HG03159 (cell line): ENCODE results near the gene ZC3H8.

Experiments
- ATAC-seq: cut with Tn5 transposase; IDR thresholded peaks from one replicate; pipeline ENCODE4 v1.9.1; 2021; ENCODE audit warnings: mild to moderate bottlenecking, moderate library complexity; ENCODE audit not compliant: unreplicated experiment

Gene ZC3H8

DNA sequence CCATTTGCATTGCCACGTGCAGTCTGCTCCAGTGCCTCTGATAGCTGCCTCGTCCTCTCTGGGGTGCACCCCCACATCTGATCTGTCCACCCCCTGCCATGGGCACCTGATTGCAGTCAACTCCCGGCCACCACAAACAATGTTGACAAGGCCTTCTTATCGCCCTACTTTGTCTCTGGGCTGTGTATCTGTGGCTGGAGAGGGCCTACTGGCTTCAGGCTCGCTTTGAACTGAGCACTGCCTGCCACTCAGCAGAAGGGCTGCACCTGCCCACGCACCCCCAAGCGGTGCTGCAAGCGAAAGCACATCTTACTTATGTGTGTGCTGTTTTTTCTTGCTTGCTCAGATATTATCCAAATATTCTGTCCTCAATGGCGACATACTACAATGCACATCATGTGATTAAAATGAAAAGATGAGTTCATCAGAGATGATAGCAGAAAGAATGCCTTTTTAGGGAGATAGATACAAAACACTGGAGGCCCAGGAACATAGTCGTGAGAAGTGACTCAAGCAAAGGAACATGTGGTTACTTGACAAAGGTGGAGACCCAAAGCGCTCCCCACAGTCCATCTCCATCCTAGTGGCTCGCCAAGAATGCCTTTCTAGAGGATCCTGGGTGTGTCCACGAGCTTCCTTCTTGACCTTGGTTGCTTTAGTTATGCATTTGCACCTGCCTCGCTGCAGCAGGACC lies 87.9 kb downstream of the ZC3H8 start:
- ATAC-seq = no peak

DNA sequence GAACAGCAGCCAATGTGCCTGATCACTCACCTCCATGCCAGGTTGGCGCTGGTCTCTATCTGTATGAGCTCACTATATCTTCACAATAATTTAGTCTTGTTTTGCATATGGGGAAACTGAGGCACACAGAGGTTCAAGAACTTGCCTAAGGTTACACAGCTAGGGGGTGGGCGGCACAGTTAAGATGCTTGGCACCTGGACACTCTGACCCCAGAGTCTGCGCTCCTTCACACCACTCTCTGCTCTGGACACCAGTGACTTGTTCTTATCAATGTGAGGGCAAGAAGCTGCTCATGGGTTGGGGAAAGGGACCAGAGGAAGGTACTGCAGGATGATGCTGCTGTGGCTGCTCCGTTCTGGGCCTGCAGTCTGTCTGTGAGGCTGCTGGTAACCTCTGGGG lies 89.5 kb downstream of the ZC3H8 start:
- no peak for ATAC-seq

DNA sequence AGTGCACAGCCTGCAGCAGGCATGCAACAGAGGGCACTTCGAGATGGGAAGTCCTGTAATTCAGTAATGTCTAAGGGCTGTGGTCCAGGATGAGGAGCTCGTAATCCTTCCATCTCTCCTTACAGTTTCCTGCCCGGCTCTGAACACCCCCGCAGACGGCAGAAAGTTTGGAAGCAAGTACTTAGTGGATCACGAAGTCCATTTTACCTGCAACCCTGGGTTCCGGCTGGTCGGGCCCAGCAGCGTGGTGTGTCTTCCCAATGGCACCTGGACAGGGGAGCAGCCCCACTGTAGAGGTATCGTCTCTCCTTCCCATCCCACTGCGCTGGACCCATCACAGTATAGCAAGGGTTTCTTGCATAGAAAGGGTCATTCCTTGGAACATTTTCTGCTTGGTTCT lies 90.0 kb downstream of the ZC3H8 start:
- ATAC-seq = no peak

DNA sequence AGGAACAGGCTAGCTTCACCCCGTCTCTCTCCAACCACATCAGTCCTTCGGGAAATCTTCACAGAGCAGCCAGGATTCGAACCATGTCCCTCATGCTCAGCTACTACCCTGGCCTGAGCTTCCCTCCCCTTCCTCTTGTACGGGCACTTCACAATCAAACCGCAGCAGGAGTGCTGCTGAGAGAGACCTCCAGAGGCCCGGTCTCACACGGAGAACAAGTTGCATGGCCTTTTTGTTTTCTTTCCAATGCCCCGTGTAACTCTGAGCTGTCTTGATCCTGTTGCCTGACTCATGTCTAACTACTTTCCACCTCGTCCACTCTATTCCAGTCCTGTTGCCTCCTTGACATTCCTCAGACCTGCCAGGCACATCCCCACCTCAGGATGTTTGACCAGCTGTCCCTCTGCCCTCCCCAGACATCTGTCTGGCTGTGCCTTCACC lies 91.3 kb downstream of the ZC3H8 start:
- ATAC-seq = no peak

DNA sequence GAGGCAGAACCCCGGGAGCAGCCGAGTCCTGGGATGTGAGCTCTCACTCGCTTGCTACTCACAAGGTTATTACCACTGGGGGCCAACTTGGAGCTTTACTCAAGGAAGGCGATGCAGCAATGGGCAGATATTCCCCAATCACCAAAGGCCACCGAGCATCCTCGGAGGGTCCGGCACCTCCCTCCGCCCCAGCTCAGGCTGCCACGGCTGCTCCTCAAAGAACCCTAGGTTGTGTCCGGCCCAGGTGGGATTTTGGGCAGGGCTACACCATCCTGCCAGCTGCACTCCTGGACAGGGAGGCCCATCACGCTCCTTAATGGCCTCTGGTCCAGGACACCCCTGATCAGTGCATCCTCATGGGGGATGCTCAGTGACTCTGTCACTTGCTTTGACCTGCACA lies 91.9 kb downstream of the ZC3H8 start:
- no peak for ATAC-seq

DNA sequence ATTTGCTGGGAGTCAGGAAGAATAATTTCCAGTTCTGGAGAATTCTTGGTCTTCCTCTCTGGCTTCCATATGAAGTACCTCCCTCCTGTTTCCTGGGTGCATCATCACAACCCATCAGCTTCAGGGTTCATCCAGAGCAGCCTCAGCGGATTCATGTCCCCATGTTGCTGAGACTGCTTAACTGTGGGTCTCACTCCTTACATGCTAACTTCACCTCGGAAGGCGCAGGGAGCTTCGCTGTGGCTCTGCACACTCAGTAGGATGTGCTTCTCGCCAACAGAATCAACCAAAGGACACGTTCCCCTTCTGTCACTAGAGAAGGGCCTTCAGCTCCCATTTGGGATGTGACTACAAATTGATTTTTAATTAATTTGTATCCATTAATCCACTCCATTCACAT lies 92.5 kb downstream of the ZC3H8 start:
- ATAC-seq = no peak
